ENCODE data around the gene NCK2.

- TF ChIP-seq CTCF (IDR thresholded peaks at IDR 0.05; ENCODE audit: insufficient read depth, low read length, poor library complexity, severe bottlenecking) (no peak), EZH2phosphoT487 (conservative IDR thresholded peaks at IDR 0.05; ENCODE audit: low read length) (no peak)
Observed at GRCh38 chr2:105739426-105739825, 5.3 kb upstream of the NCK2 start.
